Measurements from ENCODE around the gene PAK5. TPM values are rescaled to one million over a fixed set of nuclear protein-coding genes. Genes with fewer than 3 reads are reported as not detected.

Gene PAK5
- total RNA-seq, 6 experiments from 2014 or later, result not detected

GRCh38 chr20:9759392-9759791 is 79.5 kb downstream of the PAK5 start:
- Mint-ChIP-seq H3K4me1 (ENCODE audit: low read depth) (no peaks in the 10 kb centered on the region), H3K36me3 (ENCODE audit: low read depth) (no peaks in the 10 kb centered on the region; the same call in 1 of the 2 replicates), H3K9me3 (peaks cover 48% of the 10 kb centered on the region), H3K27ac (no peak overlapping the region), H3K27me3 (ENCODE audit: insufficient read depth) (no peaks in the 10 kb centered on the region), H3K4me3 (no peak overlapping the region)
- no peak for DNase-seq
- TF ChIP-seq, protein P1, sequence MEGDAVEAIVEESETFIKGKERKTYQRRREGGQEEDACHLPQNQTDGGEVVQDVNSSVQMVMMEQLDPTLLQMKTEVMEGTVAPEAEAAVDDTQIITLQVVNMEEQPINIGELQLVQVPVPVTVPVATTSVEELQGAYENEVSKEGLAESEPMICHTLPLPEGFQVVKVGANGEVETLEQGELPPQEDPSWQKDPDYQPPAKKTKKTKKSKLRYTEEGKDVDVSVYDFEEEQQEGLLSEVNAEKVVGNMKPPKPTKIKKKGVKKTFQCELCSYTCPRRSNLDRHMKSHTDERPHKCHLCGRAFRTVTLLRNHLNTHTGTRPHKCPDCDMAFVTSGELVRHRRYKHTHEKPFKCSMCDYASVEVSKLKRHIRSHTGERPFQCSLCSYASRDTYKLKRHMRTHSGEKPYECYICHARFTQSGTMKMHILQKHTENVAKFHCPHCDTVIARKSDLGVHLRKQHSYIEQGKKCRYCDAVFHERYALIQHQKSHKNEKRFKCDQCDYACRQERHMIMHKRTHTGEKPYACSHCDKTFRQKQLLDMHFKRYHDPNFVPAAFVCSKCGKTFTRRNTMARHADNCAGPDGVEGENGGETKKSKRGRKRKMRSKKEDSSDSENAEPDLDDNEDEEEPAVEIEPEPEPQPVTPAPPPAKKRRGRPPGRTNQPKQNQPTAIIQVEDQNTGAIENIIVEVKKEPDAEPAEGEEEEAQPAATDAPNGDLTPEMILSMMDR (IDR thresholded peaks at IDR 0.05), result no peak

GRCh38 chr20:9758752-9759151 is 80.1 kb downstream of the PAK5 start:
- DNase-seq, result no peak
- H3K9me3 Mint-ChIP-seq, result peaks cover 53% of the 10 kb centered on the region
- H3K27ac Mint-ChIP-seq, result no peak overlapping the region
- no peaks in the 10 kb centered on the region; the same call in 1 of the 2 replicates for H3K36me3 Mint-ChIP-seq (ENCODE audit: low read depth)
- H3K4me1 Mint-ChIP-seq (ENCODE audit: low read depth), result no peaks in the 10 kb centered on the region
- no peak overlapping the region for H3K4me3 Mint-ChIP-seq
- H3K27me3 Mint-ChIP-seq (ENCODE audit: insufficient read depth), result no peaks in the 10 kb centered on the region
- TF ChIP-seq, protein P1 (IDR thresholded peaks at IDR 0.05), result no peak

GRCh38 chr20:9756660-9757059 is 82.2 kb downstream of the PAK5 start:
- H3K27ac Mint-ChIP-seq, result no peak overlapping the region
- H3K4me1 Mint-ChIP-seq (ENCODE audit: low read depth), result no peaks in the 10 kb centered on the region
- TF ChIP-seq, protein P1 (IDR thresholded peaks at IDR 0.05), result no peak
- no peak overlapping the region for H3K4me3 Mint-ChIP-seq
- DNase-seq, result no peak
- no peaks in the 10 kb centered on the region; the same call in 1 of the 2 replicates for H3K27me3 Mint-ChIP-seq (ENCODE audit: insufficient read depth)
- peaks cover 47% of the 10 kb centered on the region for H3K9me3 Mint-ChIP-seq
- H3K36me3 Mint-ChIP-seq (ENCODE audit: low read depth), result no peaks in the 10 kb centered on the region

DNA sequence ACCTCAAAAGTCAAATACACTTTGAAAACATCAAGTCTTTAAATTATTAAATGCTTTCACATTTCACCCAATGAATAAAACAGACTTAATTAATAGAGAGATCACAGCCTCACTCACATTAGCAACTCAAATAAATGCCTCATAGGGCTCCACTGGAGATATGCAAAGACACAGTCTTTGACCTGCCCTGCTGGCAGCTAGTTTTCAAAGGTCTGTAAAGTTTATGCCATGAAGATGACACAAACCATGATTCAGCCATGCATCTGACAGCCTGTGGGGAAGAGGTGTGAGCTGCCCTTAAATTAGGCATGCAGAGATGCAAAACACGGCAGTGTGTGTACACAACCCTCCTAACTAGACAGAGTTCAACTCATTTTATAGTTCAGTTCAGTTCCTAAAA is 83.6 kb downstream of the PAK5 start:
- TF ChIP-seq, protein P1 (IDR thresholded peaks at IDR 0.05), result no peak
- no peak overlapping the region for H3K4me3 Mint-ChIP-seq
- no peaks in the 10 kb centered on the region for H3K4me1 Mint-ChIP-seq (ENCODE audit: low read depth)
- DNase-seq, result no peak
- no peaks in the 10 kb centered on the region; the same call in 1 of the 2 replicates for H3K27me3 Mint-ChIP-seq (ENCODE audit: insufficient read depth)
- peaks cover 41% of the 10 kb centered on the region for H3K9me3 Mint-ChIP-seq
- H3K36me3 Mint-ChIP-seq (ENCODE audit: low read depth), result no peaks in the 10 kb centered on the region
- no peak overlapping the region for H3K27ac Mint-ChIP-seq

- H3K27ac Mint-ChIP-seq, result no peak overlapping the region
- no peak overlapping the region for H3K4me3 Mint-ChIP-seq
- no peaks in the 10 kb centered on the region for H3K27me3 Mint-ChIP-seq (ENCODE audit: insufficient read depth)
- no peaks in the 10 kb centered on the region for H3K4me1 Mint-ChIP-seq (ENCODE audit: low read depth)
- DNase-seq, result no peak
- TF ChIP-seq, protein P1 (IDR thresholded peaks at IDR 0.05), result no peak
- peaks cover 20% of the 10 kb centered on the region for H3K9me3 Mint-ChIP-seq
- no peaks in the 10 kb centered on the region for H3K36me3 Mint-ChIP-seq (ENCODE audit: low read depth)
Observed at GRCh38 chr20:9744551-9744950, 94.3 kb downstream of the PAK5 start.

DNA sequence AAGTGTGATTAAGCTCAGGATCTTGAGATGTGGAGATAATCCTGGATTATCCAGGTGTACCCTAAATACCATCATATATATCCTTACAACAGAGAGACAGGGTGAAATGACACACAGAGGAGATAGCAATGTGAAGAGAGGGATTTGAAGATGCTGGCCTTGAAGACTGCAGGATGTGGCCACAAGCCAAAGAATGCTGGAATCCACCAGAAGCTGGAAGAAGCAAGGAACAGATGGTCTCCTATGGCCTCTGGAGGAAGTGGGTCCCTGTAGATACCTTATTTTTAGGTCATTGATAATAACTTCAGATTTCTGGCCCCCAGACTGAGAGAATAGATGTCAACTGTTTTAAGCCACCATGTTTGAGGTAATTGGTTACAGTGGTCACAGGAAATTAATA is 95.0 kb downstream of the PAK5 start:
- Mint-ChIP-seq H3K9me3 (peaks cover 23% of the 10 kb centered on the region), H3K4me3 (no peak overlapping the region), H3K36me3 (ENCODE audit: low read depth) (no peaks in the 10 kb centered on the region), H3K27ac (no peak overlapping the region), H3K4me1 (ENCODE audit: low read depth) (no peaks in the 10 kb centered on the region), H3K27me3 (ENCODE audit: insufficient read depth) (no peaks in the 10 kb centered on the region)
- TF ChIP-seq, protein P1 (IDR thresholded peaks at IDR 0.05), result no peak
- DNase-seq, result no peak

All from HFFc6 (cell line).